Esophagus squamous epithelium (tissue), 5 donors: ENCODE data around the gene SOWAHC. TPM values are rescaled to one million over a fixed set of nuclear protein-coding genes. Genes with fewer than 3 reads are reported as not detected.
A peak's percentile ranks its signal among the peaks of the same experiment; 100 is the strongest.

ENCODE experiments used
- DNase-seq: peaks from one replicate; lab custom pipeline; 2025; lab: John Stamatoyannopoulos, UW
- H3K27ac ChIP-seq, 4 donors: fragments of 200-600 bp; sonication (generic); one replicate each; pipeline ENCODE4 v1.5.1; 2016 to 2019; ENCODE audit warnings: mild to moderate bottlenecking in 1 of 4
- H3K27me3 ChIP-seq, 4 donors: fragments of 200-600 bp; sonication (generic); 1 replicate in 3 of 4; 2 replicates in 1 of 4; pipeline versions ENCODE4 v1.5.1 to v1.6.0; 2017 to 2021; ENCODE audit warnings: antibody characterized with exemption in 1 of 4
- H3K36me3 ChIP-seq, 3 donors: fragments of 200-600 bp; sonication (generic); one replicate each; pipeline ENCODE4 v1.5.1; 2016 to 2019
- H3K4me1 ChIP-seq, 3 donors: fragments of 200-600 bp; sonication (generic); one replicate each; pipeline ENCODE4 v1.5.1; 2017 to 2019
- H3K4me3 ChIP-seq, 4 donors: fragments of 200-600 bp; sonication (generic); 1 replicate in 3 of 4; 2 replicates in 1 of 4; pipeline ENCODE4 v1.5.1; 2016 to 2019; ENCODE audit warnings: mild to moderate bottlenecking in 2 of 4, moderate library complexity in 1 of 4
- H3K9me3 ChIP-seq, 3 donors: fragments of 200-600 bp; sonication (generic); one replicate each; pipeline ENCODE4 v1.5.1; 2016 to 2019
- POLR2A ChIP-seq, 4 donors: fragments of 450-650 bp; IDR thresholded peaks; one replicate each; pipeline ENCODE4 v1.6.1; 2017; ENCODE audit warnings: antibody characterized with exemption in 4 of 4, mild to moderate bottlenecking in 4 of 4, moderate library complexity in 3 of 4
- WGBS, 2 donors: methylation state at CpG; one replicate each; pipeline ENCODE4 v1.1.5; 2018; 5-methylcytosine and 5-hydroxymethylcytosine counted together
- intact Hi-C: fragments of 100-400 bp; cut with DNase I; formaldehyde crosslinking; loops from one replicate; pipeline ENCODE4 v1.15.0; 2022
- total RNA-seq, 4 donors: library from RNA; depleted of rRNA; stranded (reverse); fragments of >200 nt; gene quantifications; one replicate each; pipeline ENCODE4 v1.1.0, GENCODE V29; 2016
- TF ChIP-seq, protein P1 (sequence below), 6 experiments: fragments of 450-650 bp in 4 of 6; fragments of 200-600 bp in 2 of 6; sonication (generic) in 2 of 6; IDR thresholded peaks; one replicate each; pipeline ENCODE4 v1.5.1; 2016 to 2019; ENCODE audit warnings: antibody characterized with exemption in 6 of 6, mild to moderate bottlenecking in 4 of 6, moderate library complexity in 4 of 6
- donor health status: DM: yes; HTN: yes; CAD: no.

The SOWAHC gene
- total RNA-seq, 4 donors from 2014 or later, result 47.9 to 87.9 (median 69.7) TPM

DNA sequence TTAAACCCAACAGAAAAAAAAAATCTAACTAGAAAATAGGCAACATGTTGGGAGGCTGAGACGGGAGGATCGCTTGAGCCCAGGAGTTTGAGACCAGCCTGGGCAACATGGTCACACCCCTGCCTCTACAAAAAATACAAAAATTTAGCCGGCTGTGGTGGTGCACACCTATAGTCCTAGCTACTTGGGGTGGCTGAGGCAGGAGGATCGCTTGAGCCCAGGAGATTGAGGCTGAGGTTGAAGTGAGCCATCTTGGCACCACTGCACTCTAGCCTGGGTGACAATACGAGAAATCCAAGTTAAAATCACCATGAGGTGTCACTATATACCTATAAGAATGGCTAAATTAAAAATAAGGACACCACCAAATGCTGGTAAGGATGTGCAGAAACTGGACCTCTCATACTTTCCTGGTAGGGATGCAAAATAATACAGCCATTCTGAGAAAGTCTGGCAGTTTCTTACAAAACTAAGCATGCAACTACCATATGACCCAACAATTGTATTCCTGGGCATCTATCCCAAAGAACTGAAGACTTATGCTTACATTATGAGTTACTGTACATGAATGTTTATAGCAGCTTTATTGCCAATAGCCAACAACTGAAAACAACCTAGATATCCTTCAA lies 2.6 kb upstream of the SOWAHC start:
- H3K9me3 ChIP-seq, result no peaks in the 10 kb centered on the region
- intact Hi-C loops, result loop anchor here (10.0 kb wide), 1 partner anchor 93 kb away; no protein-coding TSS in a partner anchor
- H3K36me3 ChIP-seq, result peaks cover 0 to 5% (median 0%) of the 10 kb centered on the region in 3 donors
- TF ChIP-seq, protein P1, sequence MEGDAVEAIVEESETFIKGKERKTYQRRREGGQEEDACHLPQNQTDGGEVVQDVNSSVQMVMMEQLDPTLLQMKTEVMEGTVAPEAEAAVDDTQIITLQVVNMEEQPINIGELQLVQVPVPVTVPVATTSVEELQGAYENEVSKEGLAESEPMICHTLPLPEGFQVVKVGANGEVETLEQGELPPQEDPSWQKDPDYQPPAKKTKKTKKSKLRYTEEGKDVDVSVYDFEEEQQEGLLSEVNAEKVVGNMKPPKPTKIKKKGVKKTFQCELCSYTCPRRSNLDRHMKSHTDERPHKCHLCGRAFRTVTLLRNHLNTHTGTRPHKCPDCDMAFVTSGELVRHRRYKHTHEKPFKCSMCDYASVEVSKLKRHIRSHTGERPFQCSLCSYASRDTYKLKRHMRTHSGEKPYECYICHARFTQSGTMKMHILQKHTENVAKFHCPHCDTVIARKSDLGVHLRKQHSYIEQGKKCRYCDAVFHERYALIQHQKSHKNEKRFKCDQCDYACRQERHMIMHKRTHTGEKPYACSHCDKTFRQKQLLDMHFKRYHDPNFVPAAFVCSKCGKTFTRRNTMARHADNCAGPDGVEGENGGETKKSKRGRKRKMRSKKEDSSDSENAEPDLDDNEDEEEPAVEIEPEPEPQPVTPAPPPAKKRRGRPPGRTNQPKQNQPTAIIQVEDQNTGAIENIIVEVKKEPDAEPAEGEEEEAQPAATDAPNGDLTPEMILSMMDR (IDR thresholded peaks at IDR 0.05), result peak in 2 of 6 experiments; percentile 23 to 35
- no peak for TF ChIP-seq POLR2A (IDR thresholded peaks at IDR 0.05)
- peak overlapping the region; percentile 67 to 90 (median 82) for H3K4me3 ChIP-seq
- peaks cover 0 to 23% (median 0%) of the 10 kb centered on the region in 4 donors for H3K27me3 ChIP-seq
- no peak for DNase-seq
- H3K27ac ChIP-seq, result peak overlapping the region; percentile 36 to 100 (median 98)
- H3K4me1 ChIP-seq, result peaks cover 4 to 82% (median 23%) of the 10 kb centered on the region in 3 donors
- 63 to 79% methylated on average over 5 of the region's 5 CpGs for WGBS, 2 donors

GRCh38 chr2:109613081-109613921 lies 863 bp upstream of the SOWAHC start:
- intact Hi-C loops, result loop anchor here (10.0 kb wide), 1 partner anchor 92 kb away; no protein-coding TSS in a partner anchor
- WGBS, 2 donors, result 1 to 2% methylated on average over 28 to 35 of the region's 82 CpGs
- Histone ChIP-seq H3K4me1 (peaks cover 4 to 82% (median 17%) of the 10 kb centered on the region in 3 donors), H3K9me3 (no peaks in the 10 kb centered on the region), H3K27ac (peak overlapping the region; percentile 97 to 100 (median 100)), H3K4me3 (peak overlapping the region; percentile 67 to 90 (median 82)), H3K27me3 (peaks cover 0 to 23% (median 0%) of the 10 kb centered on the region in 4 donors), H3K36me3 (peaks cover 0 to 5% (median 0%) of the 10 kb centered on the region in 3 donors)
- peak in 1 of 4 donors; percentile 40 for TF ChIP-seq POLR2A (IDR thresholded peaks at IDR 0.05)
- TF ChIP-seq, protein P1 (IDR thresholded peaks at IDR 0.05), result no peak
- no peak for DNase-seq

GRCh38 chr2:109614715-109615636 lies 812 bp downstream of the SOWAHC start:
- no peak for DNase-seq

GRCh38 chr2:109615637-109616144 lies 1.5 kb downstream of the SOWAHC start:
- Histone ChIP-seq H3K27me3 (peaks cover 0 to 23% (median 0%) of the 10 kb centered on the region in 4 donors), H3K27ac (peak overlapping the region; percentile 97 to 100 (median 100)), H3K9me3 (no peaks in the 10 kb centered on the region), H3K36me3 (peaks cover 0 to 8% (median 0%) of the 10 kb centered on the region in 3 donors), H3K4me3 (peak overlapping the region; percentile 67 to 90 (median 82)), H3K4me1 (peaks cover 4 to 75% (median 15%) of the 10 kb centered on the region in 3 donors)
- DNase-seq, result no peak
- WGBS, 2 donors, result 29 to 39% methylated on average over 12 to 13 of the region's 24 CpGs
- TF ChIP-seq, protein P1 (IDR thresholded peaks at IDR 0.05), result peak in 2 of 6 experiments; percentile 27 to 50
- no peak for TF ChIP-seq POLR2A (IDR thresholded peaks at IDR 0.05)
- intact Hi-C loops, result loop anchor here (10.0 kb wide), 1 partner anchor 89 kb away; no protein-coding TSS in a partner anchor

More at GRCh38 chr2:109614715-109615636, 812 bp downstream of the SOWAHC start:
- no peaks in the 10 kb centered on the region for H3K9me3 ChIP-seq
- H3K4me1 ChIP-seq, result peaks cover 4 to 80% (median 15%) of the 10 kb centered on the region in 3 donors
- peaks cover 0 to 23% (median 0%) of the 10 kb centered on the region in 4 donors for H3K27me3 ChIP-seq
- H3K27ac ChIP-seq, result peak overlapping the region; percentile 97 to 100 (median 100)
- peak overlapping the region; percentile 67 to 90 (median 82) for H3K4me3 ChIP-seq
- no peak for TF ChIP-seq POLR2A (IDR thresholded peaks at IDR 0.05)
- TF ChIP-seq, protein P1 (IDR thresholded peaks at IDR 0.05), result no peak
- peaks cover 0 to 13% (median 0%) of the 10 kb centered on the region in 3 donors for H3K36me3 ChIP-seq
- 0 to 20% methylated on average over 1 to 8 of the region's 90 CpGs for WGBS, 2 donors
- intact Hi-C loops, result loop anchor here (10.0 kb wide), 1 partner anchor 90 kb away; no protein-coding TSS in a partner anchor
